ENCODE results near the gene NRIP2.

The NRIP2 gene

GRCh38 chr12:2813214-2814185 lies 21.3 kb downstream of the NRIP2 start:
- H4K20me1 ChIP-seq (ENCODE audit: control insufficient read depth, insufficient read depth, low read depth, low read length) = peaks cover 4% of the 10 kb centered on the region; the same call in 1 of the 2 replicates
- peak overlapping the region; percentile 74 for H3K4me2 ChIP-seq (ENCODE audit: low read length)
- peaks cover 7% of the 10 kb centered on the region; the same call in 1 of the 2 replicates for H3F3A ChIP-seq (ENCODE audit: control insufficient read depth, insufficient read depth)
- H3K27me3 ChIP-seq (ENCODE audit: control insufficient read depth, low read length) = no peaks in the 10 kb centered on the region
- H3K9me3 ChIP-seq (ENCODE audit: control insufficient read depth, insufficient read depth, low read length) = no peaks in the 10 kb centered on the region
- no peaks in the 10 kb centered on the region for H3K9me2 ChIP-seq (replicated peaks; ENCODE audit: control insufficient read depth, low read length)
- TF ChIP-seq EZH2phosphoT487 (IDR thresholded peaks at IDR 0.05; ENCODE audit: borderline replicate concordance, low read length) = no peak
- TF ChIP-seq CTCF (IDR thresholded peaks at IDR 0.05; ENCODE audit: low read depth, low read length, poor library complexity, severe bottlenecking) = peak; percentile 82
- H3K4me1 ChIP-seq (ENCODE audit: control insufficient read depth, low read length) = peaks cover 19% of the 10 kb centered on the region
- peak overlapping the region; percentile 86 for H3K4me3 ChIP-seq (ENCODE audit: low read length)
- H3K36me3 ChIP-seq (ENCODE audit: control insufficient read depth, low read length) = peaks cover 36% of the 10 kb centered on the region
- H3K27ac ChIP-seq (ENCODE audit: low read depth, low read length) = peak overlapping the region; percentile 73
- peaks cover 46% of the 10 kb centered on the region for H3K79me2 ChIP-seq (ENCODE audit: control insufficient read depth, low read length)

- H3F3A ChIP-seq (ENCODE audit: control insufficient read depth, insufficient read depth) = peaks cover 8% of the 10 kb centered on the region
- H4K20me1 ChIP-seq (ENCODE audit: control insufficient read depth, insufficient read depth, low read depth, low read length) = peaks cover 4% of the 10 kb centered on the region; the same call in 1 of the 2 replicates
- no peaks in the 10 kb centered on the region for H3K9me3 ChIP-seq (ENCODE audit: control insufficient read depth, insufficient read depth, low read length)
- no peaks in the 10 kb centered on the region for H3K9me2 ChIP-seq (replicated peaks; ENCODE audit: control insufficient read depth, low read length)
- H3K4me1 ChIP-seq (ENCODE audit: control insufficient read depth, low read length) = peaks cover 19% of the 10 kb centered on the region
- H3K4me3 ChIP-seq (ENCODE audit: low read length) = peak within 1 kb of the TSS; percentile 86
- peaks cover 46% of the 10 kb centered on the region for H3K79me2 ChIP-seq (ENCODE audit: control insufficient read depth, low read length)
- no peak for TF ChIP-seq EZH2phosphoT487 (IDR thresholded peaks at IDR 0.05; ENCODE audit: borderline replicate concordance, low read length)
- no peak for TF ChIP-seq CTCF (IDR thresholded peaks at IDR 0.05; ENCODE audit: low read depth, low read length, poor library complexity, severe bottlenecking)
- H3K27me3 ChIP-seq (ENCODE audit: control insufficient read depth, low read length) = no peaks in the 10 kb centered on the region
- H3K4me2 ChIP-seq (ENCODE audit: low read length) = peak within 1 kb of the TSS; percentile 74
- H3K36me3 ChIP-seq (ENCODE audit: control insufficient read depth, low read length) = peaks cover 28% of the 10 kb centered on the region
- peak within 1 kb of the TSS; percentile 73 for H3K27ac ChIP-seq (ENCODE audit: low read depth, low read length)
Measured at GRCh38 chr12:2812290-2813213, 22.3 kb downstream of the NRIP2 start, which contains the start of gene ITFG2. TSS of gene ITFG2 (plus strand) at chr12:2812668. CDS start at chr12:2812761, 93 bp downstream.

- H3F3A ChIP-seq (ENCODE audit: control insufficient read depth, insufficient read depth) = peaks cover 14% of the 10 kb centered on the region
- H3K4me1 ChIP-seq (ENCODE audit: control insufficient read depth, low read length) = peaks cover 19% of the 10 kb centered on the region
- no peak for TF ChIP-seq CTCF (IDR thresholded peaks at IDR 0.05; ENCODE audit: low read depth, low read length, poor library complexity, severe bottlenecking)
- no peak for TF ChIP-seq EZH2phosphoT487 (IDR thresholded peaks at IDR 0.05; ENCODE audit: borderline replicate concordance, low read length)
- no peaks in the 10 kb centered on the region for H3K27me3 ChIP-seq (ENCODE audit: control insufficient read depth, low read length)
- H3K79me2 ChIP-seq (ENCODE audit: control insufficient read depth, low read length) = peaks cover 42% of the 10 kb centered on the region
- peak overlapping the region; percentile 86 for H3K4me3 ChIP-seq (ENCODE audit: low read length)
- H3K9me3 ChIP-seq (ENCODE audit: control insufficient read depth, insufficient read depth, low read length) = no peaks in the 10 kb centered on the region
- H3K27ac ChIP-seq (ENCODE audit: low read depth, low read length) = peak overlapping the region; percentile 73
- peaks cover 29% of the 10 kb centered on the region for H3K36me3 ChIP-seq (ENCODE audit: control insufficient read depth, low read length)
- peaks cover 4% of the 10 kb centered on the region; the same call in 1 of the 2 replicates for H4K20me1 ChIP-seq (ENCODE audit: control insufficient read depth, insufficient read depth, low read depth, low read length)
- peak overlapping the region; percentile 74 for H3K4me2 ChIP-seq (ENCODE audit: low read length)
- H3K9me2 ChIP-seq (replicated peaks; ENCODE audit: control insufficient read depth, low read length) = no peaks in the 10 kb centered on the region
Measured at GRCh38 chr12:2811801-2812200, 23.0 kb downstream of the NRIP2 start.
